HG03439 (cell line): Measurements from ENCODE around the gene XCR1.
"Not testable (repeated sequence)": the region's sequence is repeated elsewhere in the genome, so short reads cannot be mapped to it uniquely, and the experiment has no call there.

Experiments used
- ATAC-seq: cut with Tn5 transposase; IDR thresholded peaks from one replicate; pipeline ENCODE4 v1.9.1; 2021; ENCODE audit warnings: mild to moderate bottlenecking, moderate library complexity; ENCODE audit not compliant: unreplicated experiment

XCR1 gene

GRCh38 chr3:46027021-46027705 lies at the start of gene XCR1:
Gene XCR1, minus strand, starts transcription at chr3:46027483. Its CDS starts 5,536 bp downstream, at chr3:46021947.
- no peak for ATAC-seq

GRCh38 chr3:46076606-46077005 lies 49.3 kb upstream of the XCR1 start:
- no peak for ATAC-seq

- ATAC-seq, result no peak
Observed at GRCh38 chr3:46075816-46076215, 48.5 kb upstream of the XCR1 start.

GRCh38 chr3:46071222-46071858 lies 44.1 kb upstream of the XCR1 start:
- ATAC-seq, result no peak

GRCh38 chr3:46070595-46071093 lies 43.4 kb upstream of the XCR1 start:
- no peak for ATAC-seq

- ATAC-seq, result no peak
Observed at GRCh38 chr3:46068501-46068900, 41.2 kb upstream of the XCR1 start.

GRCh38 chr3:46067401-46067800 lies 40.1 kb upstream of the XCR1 start:
- no peak for ATAC-seq

GRCh38 chr3:46065750-46066256 lies 38.5 kb upstream of the XCR1 start:
- ATAC-seq, result no peak

GRCh38 chr3:46065294-46065705 lies 38.0 kb upstream of the XCR1 start:
- ATAC-seq, result no peak

- ATAC-seq, result no peak
Observed at GRCh38 chr3:46062679-46063078, 35.4 kb upstream of the XCR1 start.

GRCh38 chr3:46061887-46062286 lies 34.6 kb upstream of the XCR1 start:
- ATAC-seq, result no peak

- no peak for ATAC-seq
Observed at GRCh38 chr3:46061108-46061720, 33.9 kb upstream of the XCR1 start.

GRCh38 chr3:46060551-46060950 lies 33.3 kb upstream of the XCR1 start:
- no peak for ATAC-seq

GRCh38 chr3:46059432-46059831 lies 32.1 kb upstream of the XCR1 start:
- no peak for ATAC-seq

- no peak for ATAC-seq
Observed at GRCh38 chr3:46058981-46059380, 31.7 kb upstream of the XCR1 start.

GRCh38 chr3:46057716-46058115 lies 30.4 kb upstream of the XCR1 start:
- ATAC-seq, result no peak

GRCh38 chr3:46056686-46057085 lies 29.4 kb upstream of the XCR1 start:
- ATAC-seq, result no peak

GRCh38 chr3:46053761-46054515 lies 26.7 kb upstream of the XCR1 start:
- not testable (repeated sequence) for ATAC-seq

- ATAC-seq, result not testable (repeated sequence)
Observed at GRCh38 chr3:46053265-46053664, 26.0 kb upstream of the XCR1 start.

GRCh38 chr3:46052531-46052930 lies 25.2 kb upstream of the XCR1 start:
- no peak for ATAC-seq

GRCh38 chr3:46049093-46049492 lies 21.8 kb upstream of the XCR1 start:
- no peak for ATAC-seq
